Caco-2 (cell line): ENCODE measurements around the gene RPN1. TPM values are rescaled to one million over a fixed set of nuclear protein-coding genes. Genes with fewer than 3 reads are reported as not detected.

Experiments used
- BruUV-seq: library from RNA; stranded (reverse); fragments of 400-500 nt; replicated peaks from 2 replicates; lab custom pipeline; 2021; lab: Mats Ljungman, UMichigan
- CTCF ChIA-PET: fragments of 300-600 bp; sonication (Branson Sonifier 250); formaldehyde crosslinking; loops from one replicate; lab custom pipeline; 2022; ENCODE audit warnings: antibody characterized with exemption; lab: Charles Lee
- POLR2A ChIA-PET: fragments of 300-600 bp; sonication (Branson Sonifier 250); formaldehyde crosslinking; loops from one replicate; lab custom pipeline; 2022; ENCODE audit warnings: antibody characterized with exemption; lab: Charles Lee
- DNase-seq, 2 experiments: peaks; one replicate each; pipeline versions ENCODE4 v3.0.0 to v3.0.0-alpha.2; 2020 to 2022
- H3K27me3 ChIP-seq: replicated peaks from 2 replicates; pipeline ENCODE4 v1.6.0; 2011; ENCODE audit warnings: low read length; ENCODE audit not compliant: control insufficient read depth, insufficient read depth
- H3K36me3 ChIP-seq: 2 replicates; pipeline ENCODE4 v1.5.1; 2011; ENCODE audit warnings: low read length; ENCODE audit not compliant: control insufficient read depth, insufficient read depth
- H3K4me1 ChIP-seq: fragments of 250-450 bp; sonication (Bioruptor Pico); 2 replicates; pipeline ENCODE4 v1.5.1; 2020; ENCODE audit warnings: mild to moderate bottlenecking
- H3K4me3 ChIP-seq: 2 replicates; pipeline ENCODE4 v1.5.1; 2011; ENCODE audit warnings: low read depth, mild to moderate bottlenecking, control low read depth, low read length
- H3K9me3 ChIP-seq: fragments of 250-450 bp; sonication (Bioruptor Pico); 2 replicates; pipeline ENCODE4 v1.5.1; 2020; ENCODE audit warnings: mild to moderate bottlenecking, moderate library complexity
- H3K27ac Mint-ChIP-seq: one replicate; pipeline ENCODE4 v1.8.0; 2022; ENCODE audit warnings: mixed read lengths; ENCODE audit not compliant: unreplicated experiment
- H3K27me3 Mint-ChIP-seq: one replicate; pipeline ENCODE4 v1.8.0; 2022; ENCODE audit warnings: mixed read lengths; ENCODE audit not compliant: insufficient read depth, unreplicated experiment
- H3K36me3 Mint-ChIP-seq: one replicate; pipeline ENCODE4 v1.8.0; 2022; ENCODE audit warnings: mild to moderate bottlenecking, mixed read lengths; ENCODE audit not compliant: insufficient read depth, unreplicated experiment
- H3K4me1 Mint-ChIP-seq: one replicate; pipeline ENCODE4 v1.8.0; 2022; ENCODE audit warnings: low read depth, mixed read lengths; ENCODE audit not compliant: unreplicated experiment
- H3K4me3 Mint-ChIP-seq: one replicate; pipeline ENCODE4 v1.8.0; 2022; ENCODE audit warnings: mild to moderate bottlenecking, moderate library complexity, mixed read lengths; ENCODE audit not compliant: unreplicated experiment
- H3K9me3 Mint-ChIP-seq: one replicate; pipeline ENCODE4 v1.8.0; 2022; ENCODE audit warnings: mixed read lengths; ENCODE audit not compliant: unreplicated experiment
- CTCF ChIP-seq, 2 experiments: fragments of 200-600 bp in 1 of 2; IDR thresholded peaks; 1 replicate in 1 of 2; 2 replicates in 1 of 2; pipeline versions ENCODE4 v1.5.1 to v1.8.0; 2011 to 2022; ENCODE audit warnings: antibody characterized with exemption in 1 of 2, control low read depth in 1 of 2, inconsistent platforms in 1 of 2, low read depth in 1 of 2, low read length in 1 of 2, mild to moderate bottlenecking in 1 of 2, moderate library complexity in 1 of 2; ENCODE audit not compliant: insufficient read depth in 1 of 2, severe bottlenecking in 1 of 2, unreplicated experiment in 1 of 2
- intact Hi-C: fragments of 100-400 bp; cut with micrococcal nuclease; formaldehyde crosslinking; loops from one replicate; pipeline ENCODE4 v1.10.0; 2022; ENCODE audit not compliant: unreplicated experiment
- total RNA-seq: library from RNA; stranded (reverse); gene quantifications from 2 replicates; pipeline ENCODE4 v1.2.3, GENCODE V29; 2022

RPN1 gene
- total RNA-seq, 1 experiment from 2014 or later, result 282 TPM

DNA sequence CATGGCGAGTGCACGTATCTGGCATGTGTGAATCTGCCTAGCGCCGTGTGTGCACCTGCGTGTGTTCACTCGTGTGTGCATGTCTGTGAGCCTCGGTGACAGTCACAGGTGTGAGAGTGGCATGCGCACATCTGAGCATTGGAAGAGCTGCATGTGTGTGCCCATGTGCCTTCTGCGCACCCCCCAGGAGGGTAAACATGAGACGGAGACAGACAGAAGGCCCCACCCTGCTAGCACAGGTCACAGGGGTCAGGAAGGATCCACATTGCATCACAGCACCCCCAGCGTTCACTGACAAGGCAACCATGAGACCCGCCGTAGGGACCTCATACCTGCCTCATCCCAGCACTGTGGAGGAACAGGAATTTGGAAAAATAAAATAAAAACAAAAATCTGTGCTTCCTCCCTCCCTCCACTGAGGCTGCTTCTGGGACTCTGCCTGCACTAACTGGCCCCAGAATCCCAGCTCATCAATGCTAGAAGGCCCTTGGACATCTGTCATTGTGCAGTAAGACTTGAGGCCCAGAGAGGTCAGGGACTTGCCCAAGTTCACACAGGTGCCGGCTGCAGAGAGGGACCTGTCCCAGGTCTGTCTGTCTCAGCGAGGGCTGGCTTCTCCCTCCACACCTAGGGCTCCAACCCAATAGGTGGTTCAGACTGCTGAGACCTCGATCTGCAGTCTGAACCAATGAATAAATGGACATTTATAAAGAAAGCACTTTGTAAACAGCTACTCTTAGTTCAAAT lies 37.4 kb downstream of the RPN1 start:
- BruUV-seq, result no TSS peak
- no peak overlapping the region for H3K27ac Mint-ChIP-seq
- no peaks in the 10 kb centered on the region; the same call in 1 of the 2 replicates for H3K36me3 ChIP-seq
- H3K36me3 Mint-ChIP-seq, result peaks cover 26% of the 10 kb centered on the region
- TF ChIP-seq CTCF (IDR thresholded peaks at IDR 0.05; ENCODE audit: insufficient read depth in 1 of 2, low read depth in 1 of 2, low read length in 1 of 2, severe bottlenecking in 1 of 2, unreplicated experiment in 1 of 2), result no peak
- ChIA-PET CTCF (interaction anchor here (0.6 kb wide), 1 partner anchor 13 kb away, joined by 7 read pairs; no protein-coding TSS in a partner anchor), POLR2A (no interaction called here)
- no peaks in the 10 kb centered on the region for H3K9me3 ChIP-seq
- intact Hi-C loops, result no loop called here
- no peaks in the 10 kb centered on the region for H3K4me1 ChIP-seq
- peaks cover 1% of the 10 kb centered on the region for H3K4me1 Mint-ChIP-seq
- H3K4me3 ChIP-seq, result no peak overlapping the region
- H3K9me3 Mint-ChIP-seq, result no peaks in the 10 kb centered on the region
- no peaks in the 10 kb centered on the region for H3K27me3 ChIP-seq
- no peak for DNase-seq
- no peak overlapping the region for H3K4me3 Mint-ChIP-seq
- no peaks in the 10 kb centered on the region for H3K27me3 Mint-ChIP-seq

DNA sequence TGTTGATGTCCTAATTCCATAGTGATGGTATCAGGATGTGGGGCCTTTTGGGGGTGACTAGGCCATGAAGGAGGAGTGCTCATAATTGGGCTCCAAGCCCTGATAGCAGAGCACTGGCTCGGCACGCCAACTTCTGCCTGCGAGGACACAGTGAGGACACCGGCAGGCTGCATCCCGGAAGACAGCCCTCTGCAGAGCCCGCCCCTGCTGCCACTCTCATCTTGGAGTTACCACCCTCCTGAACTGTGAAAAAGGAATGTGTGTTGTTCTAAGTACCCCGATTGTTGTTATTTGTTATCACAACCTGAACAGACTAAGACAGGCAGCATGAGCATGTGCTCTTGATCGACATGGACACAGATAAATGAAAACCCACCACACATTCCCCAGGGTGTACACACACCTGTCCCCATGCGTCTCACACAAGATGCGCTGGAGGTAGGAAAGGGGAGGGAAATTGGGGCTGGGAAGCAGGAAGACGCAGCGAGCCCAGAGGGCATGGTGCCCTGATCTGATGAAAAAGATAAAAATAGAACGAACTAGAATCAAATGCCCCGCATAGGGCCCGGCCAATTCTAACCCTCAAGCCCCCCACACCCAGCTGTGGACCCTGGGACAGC lies 40.1 kb downstream of the RPN1 start:
- H3K27me3 Mint-ChIP-seq, result no peaks in the 10 kb centered on the region
- H3K36me3 Mint-ChIP-seq, result peaks cover 16% of the 10 kb centered on the region
- H3K36me3 ChIP-seq, result no peaks in the 10 kb centered on the region; the same call in 1 of the 2 replicates
- H3K27ac Mint-ChIP-seq, result no peak overlapping the region
- no peaks in the 10 kb centered on the region for H3K9me3 ChIP-seq
- ChIA-PET POLR2A (no interaction called here), CTCF (no interaction called here)
- no TSS peak for BruUV-seq
- intact Hi-C loops, result no loop called here
- no peaks in the 10 kb centered on the region for H3K9me3 Mint-ChIP-seq
- no peaks in the 10 kb centered on the region for H3K4me1 ChIP-seq
- no peak overlapping the region for H3K4me3 ChIP-seq
- H3K27me3 ChIP-seq, result no peaks in the 10 kb centered on the region
- no peak for DNase-seq
- TF ChIP-seq CTCF (IDR thresholded peaks at IDR 0.05; ENCODE audit: insufficient read depth in 1 of 2, low read depth in 1 of 2, low read length in 1 of 2, severe bottlenecking in 1 of 2, unreplicated experiment in 1 of 2), result no peak
- H3K4me3 Mint-ChIP-seq, result no peak overlapping the region
- H3K4me1 Mint-ChIP-seq, result no peaks in the 10 kb centered on the region

- DNase-seq, result no peak
- intact Hi-C loops, result loop anchor here (5.0 kb wide), 1 partner anchor 302 kb away; no protein-coding TSS in a partner anchor
- Histone ChIP-seq H3K4me1 (peaks cover 6% of the 10 kb centered on the region; the same call in 1 of the 2 replicates), H3K9me3 (no peaks in the 10 kb centered on the region), H3K4me3 (no peak overlapping the region), H3K36me3 (no peaks in the 10 kb centered on the region; the same call in 1 of the 2 replicates), H3K27me3 (no peaks in the 10 kb centered on the region)
- Mint-ChIP-seq H3K9me3 (no peaks in the 10 kb centered on the region), H3K27me3 (no peaks in the 10 kb centered on the region), H3K36me3 (peaks cover 16% of the 10 kb centered on the region), H3K27ac (no peak overlapping the region), H3K4me1 (no peaks in the 10 kb centered on the region), H3K4me3 (no peak overlapping the region)
- TF ChIP-seq CTCF (IDR thresholded peaks at IDR 0.05; ENCODE audit: insufficient read depth in 1 of 2, low read depth in 1 of 2, low read length in 1 of 2, severe bottlenecking in 1 of 2, unreplicated experiment in 1 of 2), result no peak
- POLR2A ChIA-PET, result no interaction called here
- BruUV-seq, result no TSS peak
- CTCF ChIA-PET, result interaction anchor here (0.6 to 0.8 kb wide), 3 partner anchors 8 to 686 kb away, joined by 3 read pairs; no protein-coding TSS in a partner anchor
These were observed 41.3 kb downstream of the RPN1 start for GRCh38 chr3:128609294-128609693.
